HG03025 (cell line): Measurements from ENCODE around the gene ANKS1A.
"Not testable (repeated sequence)": the region's sequence is repeated elsewhere in the genome, so short reads cannot be mapped to it uniquely, and the experiment has no call there.

Source experiments
- ATAC-seq: cut with Tn5 transposase; IDR thresholded peaks from one replicate; pipeline ENCODE4 v1.9.1; 2021; ENCODE audit warnings: mild to moderate bottlenecking, moderate library complexity; ENCODE audit not compliant: unreplicated experiment, low FRiP score

Gene ANKS1A

DNA sequence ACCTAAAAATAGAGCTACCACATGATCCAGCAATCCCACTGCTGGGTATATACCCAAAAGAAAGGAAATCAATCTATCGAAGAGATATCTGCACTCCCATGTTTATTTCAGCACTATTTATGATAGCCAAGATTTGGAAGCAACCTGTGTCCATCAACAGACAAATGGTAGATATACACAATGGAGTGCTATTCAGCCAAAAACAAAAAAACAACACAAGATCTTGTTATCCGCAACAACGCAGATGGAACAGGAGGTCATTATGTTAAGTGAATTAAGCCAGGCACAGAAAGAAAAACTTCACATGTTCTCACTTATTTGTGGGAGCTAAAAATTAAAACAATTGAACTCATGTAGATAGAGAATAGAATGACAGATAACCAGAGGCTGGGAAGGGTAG is 249.1 kb downstream of the ANKS1A start:
- ATAC-seq: not testable (repeated sequence)

GRCh38 chr6:35139470-35139869 is 250.4 kb downstream of the ANKS1A start:
- ATAC-seq: no peak

GRCh38 chr6:35139924-35140638 is 251.0 kb downstream of the ANKS1A start:
- ATAC-seq: no peak

GRCh38 chr6:35140639-35141006 is 251.6 kb downstream of the ANKS1A start:
- ATAC-seq: no peak
